Mononuclear cell (primary cell): ENCODE data around the gene BACE2. TPM values are rescaled to one million over a fixed set of nuclear protein-coding genes. Genes with fewer than 3 reads are reported as not detected.

Experiments
- H3K27me3 ChIP-seq: 2 replicates; pipeline ENCODE4 v1.6.0; 2011; ENCODE audit warnings: low read length, control low read depth; ENCODE audit not compliant: insufficient read depth
- H3K4me1 ChIP-seq: 2 replicates; pipeline ENCODE4 v1.5.1; 2011; ENCODE audit warnings: mild to moderate bottlenecking, low read length, control low read depth; ENCODE audit not compliant: insufficient read depth
- H3K4me3 ChIP-seq: 2 replicates; pipeline ENCODE4 v1.5.1; 2011; ENCODE audit warnings: mild to moderate bottlenecking, low read length, moderate library complexity
- H3K9me3 ChIP-seq: 2 replicates; pipeline ENCODE4 v1.5.1; 2011; ENCODE audit warnings: low read depth, mild to moderate bottlenecking, control low read depth, low read length
- total RNA-seq: library from RNA; depleted of rRNA; stranded (reverse); fragments of >200 nt; gene quantifications from one replicate; pipeline ENCODE4 v1.2.3, GENCODE V29; 2012

BACE2 gene
- total RNA-seq, result 2.3 TPM

GRCh38 chr21:41167348-41168342 lies at the start of gene BACE2:
Gene BACE2, plus strand, starts transcription at chr21:41168160. Its CDS starts 104 bp downstream, at chr21:41168264.
- Histone ChIP-seq H3K27me3 (peaks cover 34% of the 10 kb centered on the region), H3K9me3 (no peaks in the 10 kb centered on the region), H3K4me3 (peak within 1 kb of the TSS; percentile 39), H3K4me1 (peaks cover 5% of the 10 kb centered on the region)

- Histone ChIP-seq H3K9me3 (no peaks in the 10 kb centered on the region), H3K4me1 (no peaks in the 10 kb centered on the region), H3K4me3 (no peak overlapping the region), H3K27me3 (no peaks in the 10 kb centered on the region)
Observed at GRCh38 chr21:41119901-41120300, 48.1 kb upstream of the BACE2 start.

GRCh38 chr21:41120997-41121396 lies 47.0 kb upstream of the BACE2 start:
- Histone ChIP-seq H3K9me3 (no peaks in the 10 kb centered on the region), H3K27me3 (no peaks in the 10 kb centered on the region), H3K4me1 (no peaks in the 10 kb centered on the region), H3K4me3 (no peak overlapping the region)

- Histone ChIP-seq H3K27me3 (no peaks in the 10 kb centered on the region), H3K9me3 (no peaks in the 10 kb centered on the region), H3K4me3 (no peak overlapping the region), H3K4me1 (no peaks in the 10 kb centered on the region)
Observed at GRCh38 chr21:41121785-41122415, 46.1 kb upstream of the BACE2 start.

- H3K9me3 ChIP-seq, result no peaks in the 10 kb centered on the region
- H3K27me3 ChIP-seq, result peaks cover 2% of the 10 kb centered on the region
- H3K4me3 ChIP-seq, result no peak overlapping the region
- H3K4me1 ChIP-seq, result no peaks in the 10 kb centered on the region
Observed at GRCh38 chr21:41124641-41125201, 43.2 kb upstream of the BACE2 start.

- Histone ChIP-seq H3K27me3 (peaks cover 3% of the 10 kb centered on the region), H3K4me3 (no peak overlapping the region), H3K4me1 (no peaks in the 10 kb centered on the region), H3K9me3 (no peaks in the 10 kb centered on the region)
Observed at GRCh38 chr21:41128981-41129380, 39.0 kb upstream of the BACE2 start.

GRCh38 chr21:41130883-41131282 lies 37.1 kb upstream of the BACE2 start:
- peaks cover 3% of the 10 kb centered on the region for H3K27me3 ChIP-seq
- no peak overlapping the region for H3K4me3 ChIP-seq
- H3K9me3 ChIP-seq, result no peaks in the 10 kb centered on the region
- no peaks in the 10 kb centered on the region for H3K4me1 ChIP-seq

- no peaks in the 10 kb centered on the region for H3K4me1 ChIP-seq
- peaks cover 3% of the 10 kb centered on the region for H3K27me3 ChIP-seq
- no peaks in the 10 kb centered on the region for H3K9me3 ChIP-seq
- H3K4me3 ChIP-seq, result no peak overlapping the region
Observed at GRCh38 chr21:41133874-41134522, 34.0 kb upstream of the BACE2 start.

GRCh38 chr21:41135746-41136145 lies 32.2 kb upstream of the BACE2 start:
- H3K4me1 ChIP-seq, result no peaks in the 10 kb centered on the region
- no peaks in the 10 kb centered on the region for H3K27me3 ChIP-seq
- no peaks in the 10 kb centered on the region for H3K9me3 ChIP-seq
- no peak overlapping the region for H3K4me3 ChIP-seq

- Histone ChIP-seq H3K4me3 (no peak overlapping the region), H3K27me3 (no peaks in the 10 kb centered on the region), H3K4me1 (no peaks in the 10 kb centered on the region), H3K9me3 (no peaks in the 10 kb centered on the region)
Observed at GRCh38 chr21:41136286-41136685, 31.7 kb upstream of the BACE2 start.

GRCh38 chr21:41137401-41137800 lies 30.6 kb upstream of the BACE2 start:
- Histone ChIP-seq H3K27me3 (no peaks in the 10 kb centered on the region), H3K9me3 (no peaks in the 10 kb centered on the region), H3K4me3 (no peak overlapping the region), H3K4me1 (no peaks in the 10 kb centered on the region)

GRCh38 chr21:41137889-41138288 lies 30.1 kb upstream of the BACE2 start:
- H3K27me3 ChIP-seq, result no peaks in the 10 kb centered on the region
- H3K4me3 ChIP-seq, result no peak overlapping the region
- H3K4me1 ChIP-seq, result no peaks in the 10 kb centered on the region
- H3K9me3 ChIP-seq, result no peaks in the 10 kb centered on the region

- no peaks in the 10 kb centered on the region for H3K4me1 ChIP-seq
- no peaks in the 10 kb centered on the region for H3K27me3 ChIP-seq
- no peak overlapping the region for H3K4me3 ChIP-seq
- H3K9me3 ChIP-seq, result no peaks in the 10 kb centered on the region
Observed at GRCh38 chr21:41138711-41139110, 29.2 kb upstream of the BACE2 start.

GRCh38 chr21:41139275-41139674 lies 28.7 kb upstream of the BACE2 start:
- Histone ChIP-seq H3K9me3 (no peaks in the 10 kb centered on the region), H3K4me1 (no peaks in the 10 kb centered on the region), H3K4me3 (no peak overlapping the region), H3K27me3 (no peaks in the 10 kb centered on the region)

GRCh38 chr21:41139951-41140350 lies 28.0 kb upstream of the BACE2 start:
- H3K9me3 ChIP-seq, result no peaks in the 10 kb centered on the region
- H3K4me1 ChIP-seq, result no peaks in the 10 kb centered on the region
- no peaks in the 10 kb centered on the region for H3K27me3 ChIP-seq
- no peak overlapping the region for H3K4me3 ChIP-seq
